CD4-positive, alpha-beta T cell treated with Interleukin-17A for 4 hours (primary cell): Measurements from ENCODE around the gene LRRC59.
A peak's percentile ranks its signal among the peaks of the same experiment; 100 is the strongest.
"Not testable (repeated sequence)": the region's sequence is repeated elsewhere in the genome, so short reads cannot be mapped to it uniquely, and the experiment has no call there.

Experiments
- DNase-seq: peaks from one replicate; pipeline ENCODE4 v3.0.0-alpha.2; 2020; ENCODE audit warnings: mixed read lengths

The LRRC59 gene

GRCh38 chr17:50345432-50346312, 51.7 kb downstream of the LRRC59 start, which contains the start of gene XYLT2:
TSS of gene XYLT2 (plus strand) at chr17:50346126. CDS start at chr17:50346141, 15 bp downstream.
- DNase-seq: peak; percentile 95

- no peak for DNase-seq
Observed at GRCh38 chr17:50344731-50345365, 52.5 kb downstream of the LRRC59 start.

DNA sequence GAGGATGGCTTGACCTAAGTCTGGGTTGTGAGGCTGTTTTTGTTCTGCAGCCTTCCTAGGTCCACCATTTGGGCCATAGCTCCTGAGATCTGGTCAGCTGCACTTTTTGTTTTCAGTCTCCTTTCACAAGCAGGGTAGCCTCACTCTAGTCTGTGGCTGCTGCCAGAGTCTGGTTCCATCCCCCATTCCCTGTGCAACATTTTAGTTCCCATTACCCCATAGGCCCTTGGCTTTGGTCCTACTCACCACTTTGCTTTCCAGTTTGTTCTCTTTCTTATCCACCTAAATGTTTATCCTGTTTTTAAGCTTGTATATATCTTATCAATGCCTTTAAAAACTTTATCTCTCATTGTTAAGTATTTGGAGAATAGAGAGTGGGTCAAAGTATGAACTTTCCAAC, 57.9 kb downstream of the LRRC59 start:
- no peak for DNase-seq

DNA sequence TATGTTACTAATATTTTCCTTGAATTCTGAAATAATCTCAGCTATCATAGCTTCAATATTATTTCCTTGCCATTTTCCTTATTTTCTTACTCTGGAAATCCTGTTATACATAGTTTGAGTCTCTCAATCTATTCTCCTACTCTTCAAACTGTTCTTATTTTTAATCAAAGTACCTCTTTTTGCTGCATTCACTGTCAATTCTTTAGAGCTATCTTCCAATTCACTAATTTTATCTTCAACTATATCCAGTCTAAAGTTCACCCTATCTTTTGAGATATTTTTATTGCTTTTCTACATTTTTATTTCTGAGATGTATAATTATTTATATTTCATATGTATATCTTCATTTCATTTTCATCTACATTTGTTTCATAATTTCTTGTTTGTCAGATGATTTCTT, 58.7 kb downstream of the LRRC59 start:
- no peak for DNase-seq

DNA sequence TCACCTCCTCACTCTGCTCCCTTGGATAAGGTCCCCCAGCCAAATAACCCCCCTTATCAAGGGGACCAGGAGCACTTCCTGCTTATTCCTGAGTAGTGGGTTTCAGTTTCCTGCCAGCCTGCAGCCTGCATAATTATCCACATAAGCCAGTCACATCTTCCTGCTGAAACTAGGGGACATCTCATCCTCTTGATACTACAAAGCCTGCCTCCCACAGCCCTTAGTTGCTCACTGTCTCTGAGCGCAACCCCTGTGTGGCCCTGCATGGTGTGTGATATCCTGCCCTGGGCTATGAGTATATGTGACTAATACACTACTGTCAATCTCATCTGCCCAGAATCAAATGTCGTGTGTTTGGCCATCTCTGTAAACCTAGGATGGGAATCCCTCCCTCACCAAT, 59.4 kb downstream of the LRRC59 start:
- no peak for DNase-seq

DNA sequence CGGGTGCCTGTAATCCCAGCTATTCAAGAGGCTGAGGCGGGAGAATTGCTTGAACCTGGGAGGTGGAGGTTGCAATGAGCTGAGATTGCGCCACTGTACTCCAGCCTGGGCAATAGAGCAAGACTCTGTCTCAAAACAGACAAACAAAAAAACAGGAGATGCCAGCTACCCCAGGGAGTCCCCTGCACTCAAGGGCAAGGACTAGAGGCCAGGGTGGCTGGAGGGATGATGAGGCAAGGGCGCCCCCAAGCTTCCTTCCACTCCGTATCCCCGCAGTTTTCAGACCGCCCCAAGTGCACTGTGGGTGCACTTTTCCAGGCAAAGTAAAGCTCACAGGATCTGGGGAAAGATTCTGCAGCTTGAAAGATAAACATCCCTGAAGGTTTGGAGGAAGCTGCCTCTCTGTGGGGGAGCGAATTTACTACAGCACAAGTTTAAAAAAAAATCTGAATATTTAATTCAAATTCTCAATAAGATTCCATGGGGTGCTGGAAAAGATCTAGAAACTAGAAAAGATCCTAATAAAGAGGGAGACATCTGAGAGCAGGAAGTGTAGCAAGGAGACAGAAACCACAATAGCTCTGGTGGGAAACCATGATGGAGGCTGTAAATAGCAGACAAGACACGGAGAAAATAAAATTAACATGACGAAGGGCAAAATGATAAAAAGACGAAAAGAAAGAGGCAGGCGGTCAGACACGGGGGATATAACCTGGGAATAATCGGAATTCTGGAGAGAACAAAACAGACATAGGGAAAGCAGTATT, 63.8 kb downstream of the LRRC59 start:
- not testable (repeated sequence) for DNase-seq

DNA sequence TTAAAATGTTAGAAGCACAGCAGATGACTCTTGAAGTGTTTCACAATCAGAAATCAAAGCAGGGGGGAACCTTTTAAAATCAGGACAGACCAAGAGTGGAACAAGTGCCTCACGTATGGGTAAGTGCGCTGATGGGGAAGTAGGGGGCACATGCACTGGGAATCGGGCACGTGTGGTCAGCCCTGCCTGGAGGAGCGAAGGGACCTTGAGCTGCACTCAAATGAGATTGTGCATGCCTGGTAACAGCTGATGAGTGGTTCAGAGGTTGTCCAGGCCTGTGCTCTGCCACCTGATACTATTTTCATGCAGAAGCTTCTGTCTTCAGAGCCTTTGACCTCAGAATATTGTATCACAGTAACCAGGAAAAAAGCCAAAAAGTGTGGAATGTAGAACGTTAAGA, 65.1 kb downstream of the LRRC59 start:
- no peak for DNase-seq
